RPMI8226 (cell line): ENCODE results near the gene TSHZ1.

Source experiments
- DNase-seq: peaks from one replicate; pipeline ENCODE4 v3.0.0-alpha.2; 2015

The TSHZ1 gene

DNA sequence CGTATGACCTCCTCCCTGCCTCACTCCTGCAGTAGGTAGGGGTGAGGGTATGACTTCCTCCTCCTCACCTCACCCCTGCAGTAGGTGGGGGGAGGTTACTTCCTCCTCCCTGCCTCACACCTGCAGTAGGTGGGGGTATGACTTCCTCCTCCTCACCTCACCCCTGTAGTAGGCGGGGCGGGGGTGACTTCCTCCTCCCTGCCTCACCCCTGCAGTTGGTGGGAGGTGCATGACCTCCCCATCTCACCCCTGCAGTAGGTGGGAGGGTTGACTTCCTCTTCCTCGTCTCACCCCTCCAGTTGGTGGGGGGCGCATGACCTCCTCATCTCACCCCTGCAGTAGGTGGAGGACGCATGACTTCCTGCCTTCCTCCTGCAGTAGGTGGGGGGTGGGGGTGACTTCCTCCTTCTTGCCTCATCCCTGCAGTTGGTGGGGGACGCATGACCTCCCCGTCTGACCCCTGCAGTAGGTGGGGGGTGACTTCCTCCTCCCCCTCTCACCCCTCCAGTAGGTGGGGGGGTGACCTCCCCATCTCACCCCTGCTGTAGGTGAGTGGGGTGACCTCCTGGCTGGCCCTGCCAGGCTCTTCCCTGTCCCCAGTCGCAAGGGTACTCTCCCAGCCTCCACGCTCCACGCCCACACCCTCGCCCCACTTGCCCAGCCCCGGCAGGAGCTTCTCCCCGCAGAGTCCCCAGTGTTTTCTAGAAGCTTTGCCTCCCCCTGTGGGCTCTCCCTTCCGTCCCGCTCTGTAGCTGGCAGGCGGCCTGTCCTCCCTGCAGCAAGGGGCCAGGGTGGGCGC lies 39.3 kb downstream of the TSHZ1 start:
- DNase-seq = no peak

DNA sequence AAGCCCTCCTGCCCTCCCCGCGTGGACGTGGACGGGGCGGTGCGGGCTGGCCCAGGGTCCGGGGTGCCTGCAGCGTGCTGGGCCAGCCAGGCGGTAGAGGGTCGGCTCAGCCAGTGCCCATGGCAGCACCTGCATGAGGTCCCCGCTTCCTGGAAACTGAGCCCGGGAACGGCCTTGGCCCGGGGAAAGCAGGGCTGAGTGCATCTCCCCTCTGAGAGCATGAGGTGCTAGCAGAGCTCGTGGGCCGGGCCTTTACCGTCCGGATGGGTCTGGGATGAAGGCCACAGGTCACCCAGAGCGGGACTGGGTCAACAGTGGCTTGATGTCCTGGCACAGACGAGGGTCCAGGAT lies 39.8 kb downstream of the TSHZ1 start:
- DNase-seq = no peak

DNA sequence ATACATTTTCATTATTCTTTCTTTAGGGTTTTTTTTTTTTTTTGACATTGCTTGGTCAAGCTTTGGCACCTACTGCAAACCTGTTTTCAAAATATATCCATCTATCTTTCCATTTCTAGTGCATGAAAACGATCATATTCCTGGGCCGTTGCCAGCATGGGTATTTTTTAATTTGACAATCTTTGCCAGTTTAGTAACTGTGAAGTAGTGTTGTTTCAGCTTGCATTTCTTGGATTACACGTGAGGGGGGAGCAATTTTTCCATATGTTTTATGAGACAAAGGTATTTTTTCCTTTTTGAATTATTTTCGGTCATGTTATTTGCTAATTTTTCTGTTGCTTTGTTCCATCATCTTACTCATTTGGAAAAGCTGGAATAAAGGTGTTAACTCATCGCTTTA lies 40.9 kb downstream of the TSHZ1 start:
- no peak for DNase-seq

GRCh38 chr18:75252136-75252535 lies 41.5 kb downstream of the TSHZ1 start:
- no peak for DNase-seq

- no peak for DNase-seq
These were observed 42.4 kb downstream of the TSHZ1 start for GRCh38 chr18:75253043-75253442.

GRCh38 chr18:75253784-75254183 lies 43.2 kb downstream of the TSHZ1 start:
- no peak for DNase-seq

DNA sequence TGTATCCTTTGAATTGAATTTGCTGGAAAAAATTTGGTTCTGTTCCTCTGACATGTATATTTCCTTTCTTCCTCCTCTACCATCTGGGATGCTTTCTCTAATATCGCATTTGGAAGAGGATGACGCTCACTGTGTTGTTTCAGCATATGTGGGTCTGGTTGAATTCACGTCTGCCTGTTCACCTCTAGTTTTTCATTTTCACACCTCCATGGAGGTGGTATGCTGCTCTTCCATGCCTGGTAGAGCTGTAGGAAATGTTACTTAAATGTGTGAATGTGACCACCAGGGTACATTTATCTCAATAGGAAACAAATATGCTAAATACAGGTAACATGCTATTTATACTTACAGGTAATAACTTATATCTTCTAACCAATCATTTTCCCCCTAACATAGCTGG lies 44.5 kb downstream of the TSHZ1 start:
- no peak for DNase-seq

DNA sequence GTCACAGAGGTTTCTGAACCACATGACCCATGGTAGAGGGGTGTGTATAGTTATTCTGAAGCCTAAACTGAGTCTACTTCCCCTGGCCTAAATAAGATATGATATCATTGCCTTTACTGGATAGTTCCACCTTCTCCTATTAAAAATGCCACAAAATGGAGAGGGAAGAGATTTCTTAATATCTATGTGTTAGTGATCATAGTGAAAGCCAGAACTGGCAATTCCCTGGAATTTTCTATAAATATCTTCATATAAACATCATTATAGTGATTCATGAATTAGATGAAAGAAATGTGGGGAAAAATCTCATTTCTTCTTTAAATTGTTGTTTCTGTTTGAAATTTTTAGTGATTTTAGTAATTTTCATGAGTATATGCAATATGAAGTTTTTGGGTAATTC lies 45.8 kb downstream of the TSHZ1 start:
- no peak for DNase-seq

GRCh38 chr18:75257605-75258004 lies 47.0 kb downstream of the TSHZ1 start:
- DNase-seq = no peak

DNA sequence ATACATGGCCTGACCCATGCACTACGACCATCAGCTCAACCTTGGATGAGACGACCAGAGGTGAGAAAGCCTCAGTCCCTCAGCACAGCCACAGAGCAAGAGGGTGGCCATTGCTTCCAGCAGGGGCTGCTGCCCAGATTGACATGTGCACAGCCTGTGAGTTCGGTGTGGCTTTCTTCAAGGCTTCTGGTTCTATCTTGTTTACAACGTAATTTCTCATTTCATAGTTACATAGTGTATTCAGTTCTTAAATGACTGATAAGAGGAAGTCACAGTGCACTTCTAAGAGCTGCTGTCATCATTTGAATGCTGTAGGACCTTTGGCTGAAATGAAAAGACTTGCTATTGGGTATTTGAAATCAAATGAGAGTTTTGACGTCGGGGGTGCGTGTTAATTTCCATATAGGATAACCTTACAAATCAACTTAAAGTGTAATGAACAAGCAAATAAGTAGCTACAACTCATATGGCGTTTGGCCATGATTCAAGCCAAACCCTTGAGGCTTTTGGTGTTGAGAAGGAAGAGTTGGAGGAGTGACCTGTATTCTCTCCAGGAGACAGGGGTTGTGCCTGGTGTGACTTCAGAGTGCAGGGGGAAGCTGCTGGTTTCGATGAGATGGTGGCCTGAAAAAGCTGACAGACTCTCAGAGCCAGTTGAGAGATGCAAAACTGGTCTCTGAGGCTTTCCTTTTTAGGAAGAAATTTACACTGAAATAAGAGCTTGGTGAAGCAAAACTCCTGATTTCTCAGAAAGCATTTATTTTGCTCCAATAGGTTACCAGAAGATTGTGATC lies 51.0 kb downstream of the TSHZ1 start:
- DNase-seq = no peak

DNA sequence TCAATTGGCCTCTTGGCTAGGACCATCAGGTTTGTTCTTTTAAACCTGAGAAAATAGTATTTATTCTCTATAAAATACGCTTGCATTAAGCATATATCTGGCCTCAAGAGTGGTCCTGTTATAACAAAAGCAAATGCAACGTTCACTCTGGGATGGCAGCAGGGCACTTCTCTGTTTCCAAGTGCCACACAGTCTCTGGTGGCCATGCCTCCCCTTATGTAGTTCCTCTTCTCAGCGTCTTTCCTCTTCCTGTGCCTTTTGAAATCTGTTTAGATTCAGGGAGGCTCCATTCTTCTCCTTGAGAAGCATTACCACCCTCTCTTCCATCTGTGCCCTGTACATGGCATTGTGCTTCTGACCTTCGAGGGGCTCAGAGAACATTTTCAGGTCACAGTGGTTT lies 51.9 kb downstream of the TSHZ1 start:
- no peak for DNase-seq

GRCh38 chr18:75264195-75264594 lies 53.6 kb downstream of the TSHZ1 start:
- no peak for DNase-seq

GRCh38 chr18:75264926-75265597 lies 54.5 kb downstream of the TSHZ1 start:
- no peak for DNase-seq

- no peak for DNase-seq
These were observed 55.3 kb downstream of the TSHZ1 start for GRCh38 chr18:75265872-75266271.

DNA sequence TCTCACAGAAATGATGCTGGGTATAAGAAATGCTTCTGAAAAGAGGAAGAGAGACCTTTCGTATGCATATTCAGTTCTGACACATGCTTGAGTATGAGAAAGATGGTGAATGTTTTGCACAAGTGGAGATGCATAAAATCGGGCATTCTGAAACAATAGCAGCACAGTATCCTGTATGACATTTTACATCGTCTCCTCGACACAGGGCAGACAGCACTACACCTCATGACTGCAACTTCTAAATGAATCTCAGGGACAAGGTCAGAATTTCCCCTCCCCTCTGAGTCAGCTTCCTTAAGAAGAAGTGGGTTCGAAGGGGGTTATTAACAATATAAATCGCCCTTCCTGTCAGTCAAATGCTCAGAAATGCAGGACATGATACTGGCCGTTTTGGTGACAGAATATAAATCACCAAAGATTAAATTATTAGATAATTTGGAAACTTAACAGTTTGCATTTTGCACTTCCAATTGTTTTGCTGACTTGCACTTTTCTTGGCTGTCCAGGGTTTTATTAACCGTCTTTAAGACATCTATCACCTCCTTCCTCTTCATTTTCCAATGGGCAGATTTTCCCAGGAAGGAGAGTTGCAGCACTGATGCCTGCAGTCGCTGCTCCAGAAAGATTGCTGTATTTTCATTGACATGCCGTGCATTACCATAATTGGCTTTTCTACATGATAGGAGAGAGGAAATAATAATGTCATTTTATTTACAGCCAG lies 57.2 kb downstream of the TSHZ1 start:
- no peak for DNase-seq

GRCh38 chr18:75268364-75268646 lies 57.7 kb downstream of the TSHZ1 start:
- no peak for DNase-seq

DNA sequence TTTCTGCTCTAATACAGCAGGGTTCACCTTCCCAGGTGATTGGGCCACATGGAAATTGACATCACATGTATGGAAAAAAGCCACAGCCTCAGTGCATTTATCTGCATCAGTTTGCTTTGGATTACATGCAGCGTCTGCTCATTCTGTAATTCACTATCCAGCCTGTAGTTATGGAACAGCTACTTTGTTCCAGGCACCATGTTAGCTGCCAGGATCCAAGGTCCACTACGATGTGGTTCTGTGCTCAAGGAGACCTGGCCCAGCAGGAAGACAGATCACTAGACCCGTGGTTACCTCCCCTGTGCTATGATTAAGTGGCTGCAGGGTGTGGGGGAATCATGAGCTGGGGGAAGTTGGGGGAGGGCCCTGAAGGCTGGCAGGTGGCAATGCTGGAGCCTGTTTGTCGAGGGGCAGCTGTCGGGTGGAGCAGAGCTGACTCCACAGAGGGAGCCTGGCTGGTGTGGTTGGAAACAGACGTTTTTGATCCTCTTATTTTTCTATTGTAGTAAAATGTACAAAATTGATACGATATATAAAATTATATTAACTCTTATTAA lies 58.6 kb downstream of the TSHZ1 start:
- DNase-seq = no peak

GRCh38 chr18:75269696-75270095 lies 59.1 kb downstream of the TSHZ1 start:
- DNase-seq = no peak

GRCh38 chr18:75271952-75272351 lies 61.4 kb downstream of the TSHZ1 start:
- no peak for DNase-seq

- no peak for DNase-seq
These were observed 63.2 kb downstream of the TSHZ1 start for GRCh38 chr18:75273817-75274216.

DNA sequence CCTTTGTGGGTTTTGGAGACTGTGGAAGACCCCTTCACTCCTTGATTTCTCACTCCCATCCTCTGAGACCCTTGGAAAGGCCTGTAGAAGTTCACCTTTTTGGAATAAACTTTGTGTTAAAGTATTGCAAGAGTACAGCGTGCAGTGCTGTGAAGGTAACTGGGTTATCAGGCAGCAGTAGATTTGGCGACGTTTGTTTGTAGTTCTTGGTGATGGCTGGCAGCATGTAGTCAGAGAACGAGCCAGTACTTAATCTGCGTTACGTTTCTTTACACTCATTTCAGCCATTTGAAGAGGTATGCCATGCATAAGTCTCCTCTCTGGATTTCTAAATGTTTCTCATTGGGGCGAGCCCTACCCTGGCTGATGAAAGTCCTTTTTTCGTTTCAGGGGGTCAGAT lies 64.6 kb downstream of the TSHZ1 start:
- no peak for DNase-seq

GRCh38 chr18:75276818-75277609 lies 66.4 kb downstream of the TSHZ1 start:
- DNase-seq = no peak

- DNase-seq = no peak
These were observed 67.0 kb downstream of the TSHZ1 start for GRCh38 chr18:75277610-75277928.
